T-helper 17 cell (primary cell): ENCODE measurements around the gene AADACL3. TPM values are rescaled to one million over a fixed set of nuclear protein-coding genes. Genes with fewer than 3 reads are reported as not detected.

ENCODE experiments used
- ATAC-seq: fragments of 150-1000 bp; cut with Tn5 transposase; 2 replicates; pipeline ENCODE4 v1.10.0; 2021; ENCODE audit warnings: mild to moderate bottlenecking, moderate library complexity
- DNase-seq, 3 donors: peaks; one replicate each; pipeline versions ENCODE4 v3.0.0 to v3.0.0-alpha.2; 2020 to 2021
- H3K9me3 ChIP-seq: one replicate; pipeline ENCODE4 v1.7.0; 2013; ENCODE audit warnings: low read length, mild to moderate bottlenecking; ENCODE audit not compliant: control insufficient read depth, poor library complexity, severe bottlenecking
- H3K27ac Mint-ChIP-seq: one replicate; pipeline ENCODE4 v1.8.0; 2022; ENCODE audit warnings: mild to moderate bottlenecking, moderate library complexity, mixed read lengths
- H3K27me3 Mint-ChIP-seq: one replicate; pipeline ENCODE4 v1.8.0; 2022; ENCODE audit warnings: mixed read lengths
- H3K36me3 Mint-ChIP-seq: one replicate; pipeline ENCODE4 v1.8.0; 2022; ENCODE audit warnings: low read depth, mixed read lengths
- H3K4me1 Mint-ChIP-seq: one replicate; pipeline ENCODE4 v1.8.0; 2022; ENCODE audit warnings: mild to moderate bottlenecking, mixed read lengths
- H3K4me3 Mint-ChIP-seq: one replicate; pipeline ENCODE4 v1.8.0; 2022; ENCODE audit warnings: mild to moderate bottlenecking, moderate library complexity, mixed read lengths
- total RNA-seq, 4 donors: library from RNA in 2 of 4; stranded (reverse) in 2 of 4; gene quantifications; one replicate each; pipeline ENCODE4 v1.2.3 and lab custom pipeline; 2022 to 2026

Gene AADACL3
- total RNA-seq, 2 donors from 2014 or later, result not detected

GRCh38 chr1:12760256-12760795, 44.4 kb downstream of the AADACL3 start:
- ATAC-seq, result no peak

GRCh38 chr1:12761781-12762180, 45.9 kb downstream of the AADACL3 start:
- DNase-seq, result no peak
- no peak for ATAC-seq

More at GRCh38 chr1:12760256-12760795, 44.4 kb downstream of the AADACL3 start:
- H3K36me3 Mint-ChIP-seq, result peaks cover 5% of the 10 kb centered on the region
- no peak for DNase-seq
- no peak overlapping the region for H3K4me3 Mint-ChIP-seq
- H3K27me3 Mint-ChIP-seq, result peaks cover 68% of the 10 kb centered on the region
- no peaks in the 10 kb centered on the region for H3K9me3 ChIP-seq
- no peaks in the 10 kb centered on the region for H3K4me1 Mint-ChIP-seq
- no peak overlapping the region for H3K27ac Mint-ChIP-seq

GRCh38 chr1:12762766-12763165, 46.9 kb downstream of the AADACL3 start:
- no peak for DNase-seq
- Mint-ChIP-seq H3K27me3 (peaks cover 65% of the 10 kb centered on the region), H3K4me1 (no peaks in the 10 kb centered on the region)

More at GRCh38 chr1:12761781-12762180, 45.9 kb downstream of the AADACL3 start:
- H3K27ac Mint-ChIP-seq, result no peak overlapping the region
- H3K36me3 Mint-ChIP-seq, result peaks cover 5% of the 10 kb centered on the region
- H3K4me3 Mint-ChIP-seq, result no peak overlapping the region
- no peaks in the 10 kb centered on the region for H3K4me1 Mint-ChIP-seq
- H3K9me3 ChIP-seq, result no peaks in the 10 kb centered on the region
- H3K27me3 Mint-ChIP-seq, result peaks cover 64% of the 10 kb centered on the region

GRCh38 chr1:12763479-12763878, 47.6 kb downstream of the AADACL3 start:
- Mint-ChIP-seq H3K4me3 (no peak overlapping the region), H3K36me3 (peaks cover 5% of the 10 kb centered on the region), H3K27me3 (peaks cover 65% of the 10 kb centered on the region), H3K27ac (no peak overlapping the region), H3K4me1 (no peaks in the 10 kb centered on the region)
- no peaks in the 10 kb centered on the region for H3K9me3 ChIP-seq
- DNase-seq (no peak), ATAC-seq (no peak)

More at GRCh38 chr1:12762766-12763165, 46.9 kb downstream of the AADACL3 start:
- H3K4me3 Mint-ChIP-seq, result no peak overlapping the region
- no peak for ATAC-seq
- no peak overlapping the region for H3K27ac Mint-ChIP-seq
- no peaks in the 10 kb centered on the region for H3K9me3 ChIP-seq
- peaks cover 5% of the 10 kb centered on the region for H3K36me3 Mint-ChIP-seq

GRCh38 chr1:12764016-12764415, 48.1 kb downstream of the AADACL3 start:
- Mint-ChIP-seq H3K36me3 (peaks cover 5% of the 10 kb centered on the region), H3K4me3 (no peak overlapping the region), H3K4me1 (no peaks in the 10 kb centered on the region), H3K27me3 (peaks cover 65% of the 10 kb centered on the region), H3K27ac (no peak overlapping the region)
- DNase-seq (no peak), ATAC-seq (no peak)
- no peaks in the 10 kb centered on the region for H3K9me3 ChIP-seq

- H3K27me3 Mint-ChIP-seq, result peaks cover 74% of the 10 kb centered on the region
- H3K4me3 Mint-ChIP-seq, result no peak overlapping the region
- H3K36me3 Mint-ChIP-seq, result peaks cover 3% of the 10 kb centered on the region
- ATAC-seq, result no peak
- H3K4me1 Mint-ChIP-seq, result no peaks in the 10 kb centered on the region
- DNase-seq, result no peak
- H3K9me3 ChIP-seq, result no peaks in the 10 kb centered on the region
- H3K27ac Mint-ChIP-seq, result no peak overlapping the region
Observed at GRCh38 chr1:12769031-12769430, 53.1 kb downstream of the AADACL3 start.

- DNase-seq, result no peak
- Mint-ChIP-seq H3K27me3 (peaks cover 79% of the 10 kb centered on the region), H3K4me1 (no peaks in the 10 kb centered on the region), H3K36me3 (peaks cover 3% of the 10 kb centered on the region), H3K4me3 (no peak overlapping the region), H3K27ac (no peak overlapping the region)
- H3K9me3 ChIP-seq, result no peaks in the 10 kb centered on the region
- no peak for ATAC-seq
Observed at GRCh38 chr1:12769976-12770505, 54.1 kb downstream of the AADACL3 start.

GRCh38 chr1:12770620-12771019, 54.7 kb downstream of the AADACL3 start:
- H3K9me3 ChIP-seq, result no peaks in the 10 kb centered on the region
- Mint-ChIP-seq H3K4me3 (no peak overlapping the region), H3K4me1 (no peaks in the 10 kb centered on the region), H3K27me3 (peaks cover 81% of the 10 kb centered on the region), H3K27ac (no peak overlapping the region), H3K36me3 (peaks cover 3% of the 10 kb centered on the region)
- DNase-seq, result no peak
- no peak for ATAC-seq

GRCh38 chr1:12771186-12771585, 55.3 kb downstream of the AADACL3 start:
- Mint-ChIP-seq H3K27ac (no peak overlapping the region), H3K27me3 (peaks cover 84% of the 10 kb centered on the region), H3K36me3 (peaks cover 3% of the 10 kb centered on the region), H3K4me3 (no peak overlapping the region), H3K4me1 (no peaks in the 10 kb centered on the region)
- ATAC-seq, result no peak
- no peaks in the 10 kb centered on the region for H3K9me3 ChIP-seq
- no peak for DNase-seq

- ATAC-seq (no peak), DNase-seq (no peak)
- Mint-ChIP-seq H3K4me1 (no peaks in the 10 kb centered on the region), H3K36me3 (peaks cover 3% of the 10 kb centered on the region), H3K27me3 (peaks cover 84% of the 10 kb centered on the region), H3K27ac (no peak overlapping the region), H3K4me3 (no peak overlapping the region)
- no peaks in the 10 kb centered on the region for H3K9me3 ChIP-seq
Observed at GRCh38 chr1:12772520-12772919, 56.6 kb downstream of the AADACL3 start.

GRCh38 chr1:12773438-12773837, 57.5 kb downstream of the AADACL3 start, which contains the start of gene PRAMEF12:
TSS of gene PRAMEF12 (plus strand) at chr1:12773738. CDS start at chr1:12774868, 1,130 bp downstream.
- peaks cover 3% of the 10 kb centered on the region for H3K36me3 Mint-ChIP-seq
- H3K4me1 Mint-ChIP-seq, result no peaks in the 10 kb centered on the region
- no peak within 1 kb of the TSS for H3K4me3 Mint-ChIP-seq

GRCh38 chr1:12774801-12775345, 59.0 kb downstream of the AADACL3 start:
- no peak overlapping the region for H3K4me3 Mint-ChIP-seq
- H3K4me1 Mint-ChIP-seq, result no peaks in the 10 kb centered on the region
- H3K36me3 Mint-ChIP-seq, result peaks cover 3% of the 10 kb centered on the region
- no peak for DNase-seq
- peaks cover 83% of the 10 kb centered on the region for H3K27me3 Mint-ChIP-seq
- no peaks in the 10 kb centered on the region for H3K9me3 ChIP-seq
- ATAC-seq, result no peak
- no peak overlapping the region for H3K27ac Mint-ChIP-seq

More at GRCh38 chr1:12773438-12773837, 57.5 kb downstream of the AADACL3 start, which contains the start of gene PRAMEF12:
- H3K9me3 ChIP-seq, result no peaks in the 10 kb centered on the region
- Mint-ChIP-seq H3K27me3 (peaks cover 84% of the 10 kb centered on the region), H3K27ac (no peak within 1 kb of the TSS)
- ATAC-seq (no peak), DNase-seq (no peak)

- no peak overlapping the region for H3K27ac Mint-ChIP-seq
- H3K4me3 Mint-ChIP-seq, result no peak overlapping the region
- DNase-seq, result no peak
- H3K9me3 ChIP-seq, result no peaks in the 10 kb centered on the region
- no peaks in the 10 kb centered on the region for H3K4me1 Mint-ChIP-seq
- ATAC-seq, result no peak
- H3K27me3 Mint-ChIP-seq, result peaks cover 78% of the 10 kb centered on the region
- no peaks in the 10 kb centered on the region for H3K36me3 Mint-ChIP-seq
Observed at GRCh38 chr1:12775443-12775842, 59.5 kb downstream of the AADACL3 start.
